NCI-H2227 (cell line): ENCODE measurements around the gene FTH1.
A peak's percentile ranks its signal among the peaks of the same experiment; 100 is the strongest.

ENCODE experiments used
- DNase-seq: peaks from one replicate; lab custom pipeline; 2025; ENCODE audit not compliant: unreplicated experiment; lab: John Stamatoyannopoulos, UW

The FTH1 gene

GRCh38 chr11:61917334-61918109, 49.9 kb downstream of the FTH1 start, which contains the start of gene RAB3IL1:
TSS of gene RAB3IL1 (minus strand) at chr11:61917566. CDS start at chr11:61917367, 199 bp downstream.
- DNase-seq: peak; percentile 60

GRCh38 chr11:61916737-61917333, 50.6 kb downstream of the FTH1 start:
- DNase-seq: no peak

- DNase-seq: no peak
Observed at GRCh38 chr11:61914471-61915171, 52.8 kb downstream of the FTH1 start.
